CD4-positive, alpha-beta T cell treated with Interleukin-2 at 100 ng/mL for 4 hours (primary cell): Measurements from ENCODE around the gene FTO.
"Not testable (repeated sequence)": the region's sequence is repeated elsewhere in the genome, so short reads cannot be mapped to it uniquely, and the experiment has no call there.

Source experiments
- DNase-seq: peaks from one replicate; pipeline ENCODE4 v3.0.0-alpha.2; 2020; ENCODE audit warnings: low spot score

The FTO gene

DNA sequence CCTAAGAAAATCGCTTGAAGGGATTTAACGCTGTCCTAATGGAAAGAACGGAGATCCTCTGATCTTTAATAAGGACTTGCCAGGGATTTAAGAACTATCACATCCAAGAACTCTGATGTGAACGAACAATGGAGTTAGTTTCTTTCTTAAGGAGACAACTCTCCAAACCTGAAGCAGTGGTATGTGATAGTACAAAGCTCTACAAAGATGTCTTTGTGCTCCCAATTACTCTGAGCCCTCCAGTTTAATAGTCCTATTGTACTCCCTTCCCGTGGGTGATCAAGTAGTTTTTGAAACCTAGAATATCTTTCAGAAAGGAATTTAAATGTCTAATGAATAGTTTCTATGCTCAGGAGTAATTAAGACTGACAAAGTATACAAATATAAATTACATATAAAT lies 123.8 kb downstream of the FTO start:
- DNase-seq, result no peak

DNA sequence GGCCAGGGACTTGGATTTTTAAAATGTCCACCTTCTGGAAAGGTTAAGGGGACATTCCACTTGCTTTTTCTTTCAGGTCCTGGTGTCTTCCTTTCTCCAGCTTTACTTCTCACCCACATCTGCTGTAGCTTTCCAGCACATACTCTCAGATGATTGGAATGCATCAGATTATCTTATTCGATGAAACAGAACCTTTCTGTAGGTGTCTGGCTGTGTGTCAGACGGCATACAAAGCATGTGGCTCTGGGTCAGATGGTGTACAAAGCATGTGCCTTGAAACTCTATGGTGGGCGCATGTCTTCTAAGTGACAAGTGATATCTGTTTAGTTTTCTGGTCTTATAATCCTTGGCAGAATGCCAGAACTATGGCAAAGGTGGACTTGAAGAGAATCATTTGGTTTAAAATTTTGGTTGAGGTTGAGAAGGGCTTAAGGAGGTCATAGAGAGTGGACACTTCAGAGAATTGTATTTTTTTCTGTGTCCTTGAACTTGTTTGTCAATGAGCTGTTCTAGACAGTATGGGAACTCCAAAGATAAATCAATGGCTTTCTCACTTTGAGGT lies 125.3 kb downstream of the FTO start:
- no peak for DNase-seq

DNA sequence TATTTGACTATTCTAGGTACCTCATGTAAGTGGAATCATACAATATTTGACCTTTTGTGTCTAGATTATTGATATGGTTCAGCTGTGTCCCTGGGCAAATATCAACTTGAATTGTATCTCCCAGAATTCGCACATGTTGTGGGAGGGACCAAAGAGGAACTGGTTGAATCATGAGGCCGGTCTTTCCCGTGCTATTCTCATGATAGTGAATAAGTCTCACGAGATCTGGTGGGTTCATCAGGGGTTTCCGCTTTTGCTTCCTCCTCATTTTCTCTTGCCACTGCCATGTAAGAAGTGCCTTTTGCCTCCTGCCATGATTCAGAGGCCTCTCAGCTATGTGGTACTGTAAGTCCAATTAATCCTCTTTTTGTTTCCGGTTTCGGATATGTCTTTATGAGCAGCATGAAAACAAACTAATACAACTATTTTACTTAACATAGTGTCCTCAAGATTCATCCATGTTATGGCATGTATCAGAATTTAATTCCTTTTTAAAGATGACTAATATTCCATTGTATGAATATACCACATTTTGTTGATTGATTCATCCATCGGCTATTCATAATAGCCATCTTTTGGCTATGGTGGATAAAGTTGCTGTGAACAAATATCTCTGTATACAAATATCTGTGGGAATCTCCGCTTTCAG lies 129.1 kb downstream of the FTO start:
- no peak for DNase-seq

DNA sequence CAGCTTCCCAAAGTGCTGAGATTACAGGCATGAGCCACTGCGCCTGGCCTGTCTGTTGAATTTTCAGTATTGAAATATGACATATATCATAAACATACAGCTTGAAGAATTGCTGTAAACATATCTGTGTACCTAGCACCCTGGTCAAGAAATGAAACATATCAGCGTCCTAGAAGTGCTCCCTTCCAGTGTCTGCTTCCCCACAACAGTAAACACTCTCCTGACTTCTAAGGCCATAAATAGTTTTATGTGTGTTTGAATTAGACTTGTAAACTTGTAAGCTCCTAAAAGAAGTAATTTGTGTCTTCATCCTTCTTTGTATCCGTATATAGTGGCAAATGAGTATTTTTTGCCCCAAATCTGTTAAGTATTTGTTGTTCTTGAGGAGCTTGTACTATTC lies 132.2 kb downstream of the FTO start:
- no peak for DNase-seq

DNA sequence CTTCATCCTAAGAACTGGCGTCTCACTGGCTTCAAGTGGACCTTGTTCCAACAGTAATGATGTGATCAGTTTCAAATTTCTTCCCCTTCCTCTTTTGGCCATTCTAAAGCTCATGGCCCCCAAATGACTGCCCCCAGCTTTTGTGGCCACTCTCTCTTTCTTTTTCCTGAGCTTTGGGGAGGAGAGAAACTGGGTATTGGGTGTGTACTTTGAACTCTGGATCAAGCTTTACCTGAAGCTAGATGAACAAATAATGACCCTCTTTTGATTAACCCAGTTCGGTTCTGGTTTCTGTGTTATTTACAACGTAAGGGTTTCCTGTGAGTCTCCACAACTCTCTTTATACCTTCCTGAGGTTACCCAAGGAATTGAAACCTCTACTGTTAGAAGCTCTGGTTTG lies 132.7 kb downstream of the FTO start:
- DNase-seq, result no peak

DNA sequence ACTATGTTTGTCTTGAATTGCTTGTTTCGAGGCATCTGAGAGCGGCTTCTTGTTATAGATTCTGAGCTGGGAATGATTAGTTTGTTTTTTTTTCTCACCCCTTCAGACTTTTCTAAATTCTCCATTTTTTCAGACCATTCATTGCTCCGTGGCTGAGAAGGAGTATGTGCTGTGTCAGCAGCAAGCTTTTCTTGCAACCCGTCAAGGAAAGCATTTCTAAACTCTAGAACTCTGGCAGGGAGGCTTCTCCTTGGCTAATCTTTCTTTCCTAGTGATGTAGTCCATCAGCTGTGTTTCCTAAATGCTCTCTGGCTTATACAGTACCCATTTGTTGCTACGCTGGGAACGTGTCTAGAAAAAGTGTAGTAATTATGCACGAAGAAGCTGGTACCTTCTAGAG lies 133.5 kb downstream of the FTO start:
- DNase-seq, result no peak

DNA sequence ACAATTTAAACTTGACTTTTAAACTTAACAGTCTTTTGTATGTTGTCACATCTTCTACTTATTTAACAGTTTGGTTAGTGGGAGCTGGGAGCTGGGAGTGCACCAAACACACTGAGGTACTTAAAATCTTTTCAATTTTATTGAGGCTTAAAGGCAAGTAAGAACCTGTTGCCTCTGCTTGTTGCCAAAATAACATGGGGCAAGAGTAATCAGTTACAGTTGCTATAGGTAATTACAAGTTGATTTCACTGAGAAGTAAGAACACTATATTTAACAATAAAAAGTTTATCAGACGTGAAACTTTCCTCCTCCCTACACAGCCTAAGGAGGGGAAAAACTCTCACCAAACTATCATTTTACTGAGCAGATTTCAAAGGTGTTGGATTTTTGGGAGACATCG lies 135.2 kb downstream of the FTO start:
- no peak for DNase-seq

DNA sequence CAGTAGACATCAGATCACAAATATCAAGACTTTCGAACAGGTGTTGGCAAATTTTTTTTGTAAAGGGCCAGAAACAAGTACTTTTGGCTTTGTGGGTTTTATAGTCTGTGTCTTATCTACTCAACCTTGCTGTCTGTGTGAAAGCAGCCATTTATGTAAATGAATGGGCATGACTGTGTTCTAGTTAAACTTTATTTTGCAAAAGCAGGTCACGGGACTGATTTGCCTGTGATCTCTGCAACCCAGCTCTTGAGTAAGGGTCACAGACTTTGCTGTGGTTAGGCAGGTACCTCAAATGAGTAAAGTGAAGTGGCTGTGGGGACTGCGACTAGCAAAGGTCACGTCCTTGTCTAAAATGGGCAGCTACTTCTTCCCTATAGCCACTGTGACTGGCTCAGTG lies 136.5 kb downstream of the FTO start:
- no peak for DNase-seq

DNA sequence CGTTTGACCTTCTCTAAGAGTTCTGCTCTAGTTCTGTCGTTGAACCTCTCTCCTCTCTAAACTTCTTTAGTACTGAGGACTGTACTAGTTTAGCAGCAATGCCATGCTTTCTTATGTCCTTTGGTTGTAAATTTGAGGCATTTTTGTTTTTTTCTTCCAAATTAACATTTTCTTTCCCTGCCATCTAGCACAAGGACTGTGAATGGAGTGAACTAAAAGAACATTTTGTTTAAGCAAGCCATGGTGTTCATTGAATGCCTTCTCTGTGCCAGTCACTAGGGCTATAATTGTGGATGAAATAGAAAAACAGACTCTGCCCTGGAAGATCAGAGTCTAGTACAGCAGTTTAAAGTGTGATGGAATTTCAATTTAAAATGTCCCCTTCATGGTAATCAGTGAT lies 137.9 kb downstream of the FTO start:
- DNase-seq, result no peak

DNA sequence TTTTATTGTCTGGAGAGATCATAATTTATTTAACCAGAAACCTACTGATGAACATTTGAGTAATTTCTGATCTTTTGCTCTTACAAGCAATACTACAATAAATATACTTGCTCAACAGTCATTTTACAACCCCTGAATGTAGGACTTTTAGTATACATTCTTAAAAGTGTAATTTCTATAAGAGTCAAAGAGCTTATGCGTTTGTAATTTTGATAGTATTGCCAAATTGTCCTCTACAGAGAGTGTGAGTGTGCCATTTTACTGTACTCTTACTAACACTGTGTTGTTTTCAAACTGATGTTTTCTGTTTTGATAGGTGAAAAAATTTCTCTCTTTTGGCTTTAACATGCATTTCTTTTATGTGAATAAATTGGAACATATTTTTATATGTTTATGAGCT lies 139.1 kb downstream of the FTO start:
- no peak for DNase-seq

DNA sequence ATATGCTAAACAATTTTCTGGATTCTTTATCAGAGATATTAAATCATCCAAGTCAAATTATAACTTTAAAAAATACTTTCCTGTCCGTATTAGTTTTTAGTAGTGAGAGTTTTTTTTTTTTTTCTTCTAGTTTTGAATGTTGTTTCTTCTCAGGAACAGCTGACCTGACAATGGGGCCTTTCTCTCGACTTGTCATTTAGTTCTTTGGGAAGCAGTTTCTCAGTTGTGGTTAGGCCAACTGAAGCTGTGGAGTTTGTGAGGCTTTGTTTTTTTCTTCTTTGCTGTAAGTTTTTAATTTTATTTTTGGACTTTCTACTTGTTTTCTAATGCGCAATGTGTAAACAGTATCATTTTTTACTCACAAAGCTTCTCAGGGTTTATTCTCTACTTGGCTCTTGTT lies 140.8 kb downstream of the FTO start:
- no peak for DNase-seq

DNA sequence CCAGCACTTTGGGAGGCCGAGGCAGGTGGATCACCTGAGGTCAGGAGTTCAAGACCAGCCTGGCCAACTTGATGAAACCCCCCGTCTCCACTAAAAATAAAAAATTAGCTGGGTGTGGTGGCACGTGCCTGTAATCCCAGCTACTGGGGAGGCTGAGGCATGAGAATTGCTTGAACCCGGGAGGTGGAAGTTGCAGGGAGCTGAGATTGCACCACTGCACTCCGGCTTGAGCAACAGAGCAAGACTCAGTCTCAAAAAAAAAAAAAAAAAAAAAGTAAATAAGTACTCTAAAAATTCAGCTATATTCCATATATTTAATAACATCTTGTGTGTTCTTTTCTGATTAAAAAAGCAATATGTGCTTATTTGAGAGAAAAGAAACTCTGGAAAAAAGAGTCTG lies 142.6 kb downstream of the FTO start:
- not testable (repeated sequence) for DNase-seq

DNA sequence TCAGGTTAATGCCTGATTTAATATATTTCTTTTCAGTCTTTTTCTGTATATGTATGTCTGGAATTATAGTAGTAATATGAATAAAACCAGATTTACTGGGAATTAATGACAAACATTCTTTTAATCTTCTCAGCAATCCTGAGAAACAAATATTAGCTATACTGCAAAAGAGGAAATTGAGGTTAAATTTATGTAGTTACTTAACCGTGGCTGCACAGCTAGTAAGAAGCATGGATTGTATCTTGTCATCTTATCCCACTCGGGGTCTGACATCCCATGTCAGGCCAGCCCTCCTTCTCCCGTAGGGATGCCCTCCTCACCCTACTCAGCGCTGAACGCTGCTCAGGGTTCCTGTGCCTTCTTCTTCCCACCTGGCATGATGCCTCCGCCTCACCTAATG lies 143.0 kb downstream of the FTO start:
- DNase-seq, result no peak

DNA sequence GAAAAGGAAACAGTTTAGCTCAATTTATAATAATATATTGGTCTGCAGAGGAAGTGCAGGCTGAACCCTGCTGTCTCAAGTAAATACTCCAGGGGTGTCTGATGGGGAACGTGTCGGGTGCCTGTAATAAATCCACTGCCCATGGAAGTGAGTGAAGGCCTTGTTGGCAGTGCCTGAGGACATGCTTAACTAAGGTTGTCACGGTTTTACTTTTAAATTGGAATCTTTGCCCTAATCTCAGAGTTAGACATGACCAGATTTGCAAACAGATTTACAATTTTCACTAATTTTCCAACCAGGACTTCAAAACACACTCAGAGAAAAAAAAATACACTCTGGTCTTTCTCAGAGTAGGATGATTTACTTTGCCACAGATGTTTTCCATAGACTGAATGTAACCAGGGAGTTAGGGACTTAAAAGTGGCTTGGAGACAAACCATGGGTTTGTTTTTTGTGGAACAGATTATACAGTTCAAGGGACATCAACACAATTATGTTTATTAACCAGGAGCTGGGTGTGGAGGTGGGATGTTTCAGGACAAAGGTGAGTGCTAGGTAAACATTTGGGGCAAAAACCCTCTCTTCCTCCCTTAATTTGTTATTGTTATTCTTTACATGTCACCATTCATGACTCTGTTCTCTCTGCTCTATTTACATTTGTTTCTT lies 144.5 kb downstream of the FTO start:
- no peak for DNase-seq

DNA sequence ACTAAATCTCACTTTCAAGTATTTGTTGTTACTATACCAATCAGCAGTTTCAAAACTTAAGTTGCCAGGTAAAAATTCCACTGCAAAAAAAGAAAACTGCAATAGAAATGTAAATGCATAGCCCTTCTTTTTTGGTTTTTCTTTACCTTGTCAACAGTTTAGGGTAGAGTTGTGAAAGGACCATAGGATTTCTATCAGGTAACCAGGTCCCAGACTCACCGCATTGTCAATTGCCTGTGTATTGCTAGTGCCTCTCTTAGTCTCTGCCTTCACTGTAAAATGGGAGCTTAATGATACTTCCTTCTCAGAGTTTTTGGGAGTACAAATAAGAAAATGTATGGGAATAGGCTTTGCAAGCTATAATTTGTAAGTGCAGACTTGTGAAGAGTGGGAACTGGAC lies 145.0 kb downstream of the FTO start:
- no peak for DNase-seq

DNA sequence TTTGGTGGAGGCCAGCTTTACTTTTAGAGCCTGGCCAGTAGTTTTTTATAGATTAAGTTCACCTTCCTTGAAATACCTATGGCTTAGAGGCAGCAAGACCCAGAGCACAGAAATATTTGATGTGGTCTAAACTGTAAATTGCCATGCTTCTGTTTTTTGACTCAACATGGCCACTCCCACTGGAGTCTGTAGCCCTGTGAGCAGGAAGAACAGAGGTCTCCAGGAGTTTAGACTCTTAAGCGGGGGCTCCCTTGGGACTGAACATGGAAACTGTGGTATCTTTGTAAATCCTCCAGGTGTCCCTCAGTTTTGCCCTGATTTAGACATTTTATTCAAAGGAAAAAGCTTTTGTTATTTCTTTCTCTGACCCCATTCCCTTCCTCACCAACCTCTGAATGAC lies 145.6 kb downstream of the FTO start:
- DNase-seq, result no peak

DNA sequence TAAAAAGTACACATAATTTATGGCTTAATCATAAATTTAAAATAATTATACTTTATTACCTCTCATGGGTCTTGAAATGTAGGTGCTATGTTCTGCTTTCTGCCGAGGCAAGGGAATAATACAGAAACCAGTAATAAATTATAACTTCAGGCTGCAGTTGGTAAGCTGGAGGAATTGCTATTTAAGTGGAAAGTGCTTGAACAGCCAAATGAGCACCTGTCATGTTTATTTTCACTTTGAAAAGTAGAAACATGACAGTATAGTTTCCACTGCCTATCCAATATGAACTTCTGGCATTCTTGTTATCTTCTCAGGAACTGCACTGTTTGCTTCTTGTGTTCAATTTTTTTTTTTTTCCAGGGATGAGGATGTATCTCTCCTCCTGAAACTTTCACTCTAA lies 146.0 kb downstream of the FTO start:
- DNase-seq, result no peak

DNA sequence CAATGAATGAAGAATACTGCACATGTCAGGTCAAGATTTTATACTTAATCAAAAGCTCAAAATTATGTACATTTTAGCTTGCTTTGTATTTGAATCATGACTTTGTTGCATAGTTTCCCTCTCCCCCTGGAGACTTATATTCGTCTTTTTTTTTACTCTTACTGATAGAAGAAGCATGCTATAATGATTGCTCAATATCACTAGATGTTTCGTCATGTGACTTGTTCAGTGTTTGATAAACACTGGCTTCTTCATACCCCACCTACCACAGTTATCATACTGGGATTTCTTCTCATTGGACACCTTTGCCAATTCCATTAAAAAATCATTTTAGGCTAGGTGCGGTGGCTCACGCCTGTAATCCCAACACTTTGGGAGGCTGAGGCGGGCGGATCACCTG lies 148.7 kb downstream of the FTO start:
- no peak for DNase-seq

DNA sequence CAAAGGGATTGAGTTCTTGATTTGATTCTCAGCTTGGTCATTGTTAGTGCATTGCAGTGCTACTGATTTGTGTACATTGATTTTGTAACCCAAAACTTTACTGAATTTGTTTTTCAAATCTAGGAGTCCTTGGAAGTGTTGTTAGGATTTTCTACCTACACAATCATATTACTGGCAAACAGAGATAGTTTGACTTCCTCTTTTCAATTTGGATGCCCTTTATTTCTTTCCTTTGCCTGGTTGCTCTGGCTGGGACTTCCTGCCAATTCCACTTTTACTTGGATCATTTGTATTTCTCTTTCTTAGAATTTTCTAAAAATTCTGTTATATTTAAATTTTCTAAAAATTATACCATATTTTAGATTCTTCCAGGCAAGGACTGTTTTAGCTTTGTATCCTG lies 151.1 kb downstream of the FTO start:
- DNase-seq, result no peak

DNA sequence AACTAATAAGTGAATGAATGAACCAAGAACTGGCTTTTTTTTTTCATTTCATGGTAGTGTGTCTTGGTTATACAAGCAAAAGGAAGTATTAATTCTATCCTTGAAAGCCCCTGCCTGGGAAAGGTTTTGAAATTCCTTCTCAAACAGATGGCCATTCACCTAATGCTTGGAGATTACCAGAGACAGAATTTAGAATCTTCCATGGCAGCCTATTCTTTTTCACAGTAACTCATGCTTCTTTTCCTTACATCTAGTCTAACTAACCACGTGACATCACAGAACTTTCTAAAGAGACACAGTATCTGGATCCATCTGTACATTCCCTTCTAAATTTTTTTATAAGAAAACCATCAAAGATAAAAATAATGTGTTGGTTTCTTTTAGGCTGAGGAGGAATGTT lies 151.6 kb downstream of the FTO start:
- DNase-seq, result no peak

DNA sequence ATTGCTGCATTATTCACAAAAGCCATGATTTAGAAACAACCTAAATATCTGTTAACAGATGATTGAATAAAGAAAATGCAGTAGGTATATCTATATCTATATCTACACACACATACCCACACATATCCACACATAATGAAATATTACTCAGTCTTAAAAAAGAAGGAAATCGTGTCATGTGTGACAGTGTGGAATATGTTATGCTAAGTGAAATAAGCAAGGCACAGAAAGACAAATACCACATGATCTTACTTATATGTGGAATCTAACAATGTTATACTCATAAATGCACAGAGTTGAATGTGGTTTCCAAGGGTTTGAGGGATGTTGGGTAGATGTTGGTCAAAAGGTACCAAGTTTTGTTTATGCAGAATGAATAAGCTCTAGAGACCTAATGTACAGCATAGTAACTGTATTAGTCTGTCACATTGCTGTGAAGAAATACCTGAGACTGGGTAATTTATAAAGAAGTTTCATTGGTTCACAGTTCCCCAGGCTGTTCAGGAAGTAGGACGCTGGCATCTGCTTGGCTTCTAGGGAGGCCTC lies 156.1 kb downstream of the FTO start:
- DNase-seq, result no peak

DNA sequence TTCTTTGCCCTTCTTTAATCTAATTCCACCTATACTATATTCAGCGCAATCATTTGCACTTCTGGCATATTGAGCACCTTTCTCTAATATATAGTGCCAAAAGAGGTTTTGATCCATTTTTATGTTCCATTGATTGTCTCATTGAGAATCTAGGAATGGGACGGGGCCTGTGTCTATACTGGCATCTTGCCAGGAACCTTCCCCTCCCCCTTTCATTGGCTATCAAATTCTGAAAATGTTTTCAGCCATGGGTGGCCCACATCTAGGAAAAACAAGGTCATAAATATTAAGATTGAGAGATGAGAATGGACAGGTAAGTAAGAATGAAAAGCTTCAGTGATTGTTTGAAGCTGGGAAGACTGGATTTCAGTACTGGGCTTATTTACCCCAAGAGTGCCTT lies 159.9 kb downstream of the FTO start:
- DNase-seq, result no peak

DNA sequence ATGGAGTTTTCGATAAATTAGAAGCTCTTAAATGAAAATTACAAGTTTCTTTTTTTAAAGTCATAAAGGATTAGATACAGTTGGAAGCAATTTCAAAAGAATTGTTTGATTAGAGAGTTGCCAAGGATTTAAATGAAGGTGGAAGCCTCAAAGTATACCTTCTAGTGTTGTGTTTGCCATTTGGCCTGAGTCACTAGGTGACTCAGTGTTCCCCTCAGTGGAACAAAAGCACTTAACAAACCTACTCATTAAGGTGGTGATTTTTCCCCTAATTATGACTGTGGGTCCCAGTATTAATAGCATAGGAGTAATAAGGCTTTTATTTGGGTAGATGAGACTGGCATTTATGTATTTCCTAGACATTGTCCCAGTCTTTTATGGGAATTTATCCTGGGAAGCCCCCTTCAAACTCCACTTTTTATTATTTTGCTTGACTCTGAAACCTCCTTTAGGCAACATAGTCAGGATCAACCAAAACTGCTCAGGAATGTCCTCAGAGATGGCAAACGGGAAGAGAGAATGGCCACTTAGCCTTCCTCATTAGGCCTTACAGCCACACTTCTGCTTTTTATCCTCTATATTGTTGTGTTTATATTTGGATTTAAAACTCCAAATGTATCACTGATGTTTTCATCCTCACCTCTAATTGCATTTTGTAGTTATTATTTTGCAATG lies 161.0 kb downstream of the FTO start:
- DNase-seq, result no peak
